ENCODE results near the gene ATP6V0B. TPM values are rescaled to one million over a fixed set of nuclear protein-coding genes. Genes with fewer than 3 reads are reported as not detected.

The ATP6V0B gene
- total and polyA plus RNA-seq, 9 of the 15 experiments (the other 6 are each of a cell fraction or from before 2014, with no cell fraction given) = 137 to 328 (median 220) TPM

DNA sequence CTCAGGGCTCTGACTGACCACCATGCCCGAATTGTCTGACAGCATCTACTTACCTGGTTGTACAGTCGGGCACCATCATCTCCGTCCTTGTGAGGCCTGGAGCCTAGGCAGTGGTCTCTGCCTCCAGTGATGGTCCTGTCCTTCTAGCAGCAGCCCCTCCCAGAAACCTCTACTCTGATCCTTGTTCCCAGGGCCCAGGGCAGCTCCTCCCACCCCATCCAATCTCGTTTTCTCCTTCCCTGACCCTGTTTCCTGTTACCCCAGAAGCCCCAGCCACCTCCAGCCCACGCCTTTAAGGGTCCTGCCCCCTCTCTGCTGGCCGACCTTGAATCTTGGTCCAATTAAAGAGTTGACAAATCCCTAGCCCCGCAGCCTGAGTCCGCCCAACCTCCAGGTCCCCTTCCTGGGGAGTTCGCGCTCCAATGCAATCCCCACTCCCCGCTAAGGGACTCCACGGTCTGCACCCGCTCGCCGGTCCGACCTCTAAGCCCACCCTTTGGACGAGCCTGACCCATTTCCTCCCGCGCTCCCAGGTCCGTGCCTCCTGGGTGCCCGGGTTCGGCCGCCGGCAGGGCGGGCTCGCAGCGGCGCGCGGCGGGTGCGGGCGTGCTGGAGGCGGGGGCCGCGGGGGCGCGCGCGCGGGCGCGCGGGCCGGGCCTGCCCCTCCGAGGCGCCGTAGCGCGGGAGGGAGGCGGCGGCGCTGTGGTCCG, 3.9 kb downstream of the ATP6V0B start, which contains the start of gene B4GALT2:
B4GALT2 (plus strand) TSS at position 660 of the 710 bp plus-strand sequence. CDS start 1,951 bp downstream, outside the sequence.
- intact Hi-C loops (cut with micrococcal nuclease) = no loop called here
- ChIA-PET CTCF (ENCODE audit: low intra/inter-chr PET ratio) (interaction anchor here (0.6 to 1.1 kb wide), 2 partner anchors 47 to 58 kb away, joined by 3 to 5 read pairs; no protein-coding TSS in a partner anchor), POLR2A (interaction anchor here (0.6 to 1.8 kb wide), 8 partner anchors 10 to 654 kb away, joined by 3 to 10 read pairs (median 4); partner anchors contain the start of gene CCDC24)
- TF ChIP-seq TAF7 (tag; IDR thresholded peaks at IDR 0.05) (no peak), SNIP1 (IDR thresholded peaks at IDR 0.05; ENCODE audit: low read depth) (no peak), ZEB2 (IDR thresholded peaks at IDR 0.05) (no peak), EP400 (IDR thresholded peaks at IDR 0.05) (no peak), ZNF12 (CRISPR knock-in tag; IDR thresholded peaks at IDR 0.05) (0 out of 2 replicates have a peak, but pooled peaks have one; percentile 22), HMG20A (CRISPR knock-in tag; conservative IDR thresholded peaks at IDR 0.05) (no peak), RB1 (IDR thresholded peaks at IDR 0.05; ENCODE audit: low read depth) (peak; percentile 76), ZNF717 (CRISPR knock-in tag; IDR thresholded peaks at IDR 0.05) (no peak), MYNN (IDR thresholded peaks at IDR 0.05) (no peak), MYNN (CRISPR knock-in tag; IDR thresholded peaks at IDR 0.05) (no peak), TOE1 (IDR thresholded peaks at IDR 0.05; ENCODE audit: borderline replicate concordance) (no peak), TOE1 (CRISPR knock-in tag; IDR thresholded peaks at IDR 0.05; ENCODE audit: borderline replicate concordance, low read depth) (no peak), ETV6 (IDR thresholded peaks at IDR 0.05; ENCODE audit: borderline replicate concordance in 1 of 2, low read depth in 2 of 2, low read length in 1 of 2) (no peak), ETV6 (CRISPR knock-in tag; IDR thresholded peaks at IDR 0.05; ENCODE audit: borderline replicate concordance) (no peak), ZNF217 (CRISPR knock-in tag; IDR thresholded peaks at IDR 0.05) (no peak), RUNX1 (IDR thresholded peaks at IDR 0.05; ENCODE audit: low read depth) (0 out of 2 replicates have a peak, but pooled peaks have one; percentile 69), E2F3 (CRISPR knock-in tag; IDR thresholded peaks at IDR 0.05) (no peak), NFE2L1 (tag; IDR thresholded peaks at IDR 0.05; ENCODE audit: borderline replicate concordance, low read depth) (no peak), TCF7 (IDR thresholded peaks at IDR 0.05; ENCODE audit: borderline replicate concordance) (no peak)
- TF ChIP-seq, protein P1, sequence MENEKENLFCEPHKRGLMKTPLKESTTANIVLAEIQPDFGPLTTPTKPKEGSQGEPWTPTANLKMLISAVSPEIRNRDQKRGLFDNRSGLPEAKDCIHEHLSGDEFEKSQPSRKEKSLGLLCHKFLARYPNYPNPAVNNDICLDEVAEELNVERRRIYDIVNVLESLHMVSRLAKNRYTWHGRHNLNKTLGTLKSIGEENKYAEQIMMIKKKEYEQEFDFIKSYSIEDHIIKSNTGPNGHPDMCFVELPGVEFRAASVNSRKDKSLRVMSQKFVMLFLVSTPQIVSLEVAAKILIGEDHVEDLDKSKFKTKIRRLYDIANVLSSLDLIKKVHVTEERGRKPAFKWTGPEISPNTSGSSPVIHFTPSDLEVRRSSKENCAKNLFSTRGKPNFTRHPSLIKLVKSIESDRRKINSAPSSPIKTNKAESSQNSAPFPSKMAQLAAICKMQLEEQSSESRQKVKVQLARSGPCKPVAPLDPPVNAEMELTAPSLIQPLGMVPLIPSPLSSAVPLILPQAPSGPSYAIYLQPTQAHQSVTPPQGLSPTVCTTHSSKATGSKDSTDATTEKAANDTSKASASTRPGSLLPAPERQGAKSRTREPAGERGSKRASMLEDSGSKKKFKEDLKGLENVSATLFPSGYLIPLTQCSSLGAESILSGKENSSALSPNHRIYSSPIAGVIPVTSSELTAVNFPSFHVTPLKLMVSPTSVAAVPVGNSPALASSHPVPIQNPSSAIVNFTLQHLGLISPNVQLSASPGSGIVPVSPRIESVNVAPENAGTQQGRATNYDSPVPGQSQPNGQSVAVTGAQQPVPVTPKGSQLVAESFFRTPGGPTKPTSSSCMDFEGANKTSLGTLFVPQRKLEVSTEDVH (IDR thresholded peaks at IDR 0.05; ENCODE audit: low read depth, partially characterized antibody) = no peak
- TF ChIP-seq, protein P2, sequence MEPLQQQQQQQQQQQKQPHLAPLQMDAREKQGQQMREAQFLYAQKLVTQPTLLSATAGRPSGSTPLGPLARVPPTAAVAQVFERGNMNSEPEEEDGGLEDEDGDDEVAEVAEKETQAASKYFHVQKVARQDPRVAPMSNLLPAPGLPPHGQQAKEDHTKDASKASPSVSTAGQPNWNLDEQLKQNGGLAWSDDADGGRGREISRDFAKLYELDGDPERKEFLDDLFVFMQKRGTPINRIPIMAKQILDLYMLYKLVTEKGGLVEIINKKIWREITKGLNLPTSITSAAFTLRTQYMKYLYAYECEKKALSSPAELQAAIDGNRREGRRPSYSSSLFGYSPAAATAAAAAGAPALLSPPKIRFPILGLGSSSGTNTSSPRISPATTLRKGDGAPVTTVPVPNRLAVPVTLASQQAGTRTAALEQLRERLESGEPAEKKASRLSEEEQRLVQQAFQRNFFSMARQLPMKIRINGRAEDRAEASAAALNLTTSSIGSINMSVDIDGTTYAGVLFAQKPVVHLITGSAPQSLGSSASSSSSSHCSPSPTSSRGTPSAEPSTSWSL (CRISPR knock-in tag; IDR thresholded peaks at IDR 0.05; ENCODE audit: borderline replicate concordance) = no peak

More for the DNA sequence above, 3.9 kb downstream of the ATP6V0B start, which contains the start of gene B4GALT2:
- Histone ChIP-seq H3K9me3 (replicated peaks; ENCODE audit: control insufficient read depth, insufficient read depth, low read depth, low read length) (no peaks in the 10 kb centered on the region), H3K4me2 (ENCODE audit: insufficient read depth, low read length) (peak within 1 kb of the TSS; percentile 86), H3K9me1 (ENCODE audit: control insufficient read depth, insufficient read depth, low read length) (peaks cover 21% of the 10 kb centered on the region), H3K27me3 (ENCODE audit: control insufficient read depth in 2 of 2, insufficient read depth in 2 of 2, low read length in 2 of 2) (no peaks in the 10 kb centered on the region), H2AFZ (ENCODE audit: low read depth, low read length) (peak within 1 kb of the TSS; percentile 73), H3K79me2 (ENCODE audit: control insufficient read depth, insufficient read depth, low read length) (peaks cover 81% of the 10 kb centered on the region), H4K20me1 (replicated peaks; ENCODE audit: control insufficient read depth, insufficient read depth, low read length) (peaks cover 33% of the 10 kb centered on the region), H3K9ac (ENCODE audit: insufficient read depth in 1 of 2, low read depth in 2 of 2, low read length in 2 of 2) (peak within 1 kb of the TSS; percentile 75 to 99), H3K27ac (ENCODE audit: extremely low read depth, low read depth, low read length) (peak within 1 kb of the TSS; percentile 79), H3K4me3 (peak within 1 kb of the TSS; percentile 58), H3K36me3 (ENCODE audit: control insufficient read depth, insufficient read depth, low read length) (peaks cover 65% of the 10 kb centered on the region), H3K4me1 (replicated peaks in 1 of 2; ENCODE audit: control insufficient read depth in 2 of 2, insufficient read depth in 2 of 2, low read length in 2 of 2) (peaks cover 52 to 88% of the 10 kb centered on the region in 2 experiments)
- WGBS (ENCODE audit: insufficient coverage, low coverage, missing lambda C conversion rate) = 11% methylated on average over 22 of the region's 54 CpGs
- no TSS peak for BruUV-seq (replicated peaks)
- FAIRE-seq (no peak), ATAC-seq (peak; percentile 0; the same call in 1 of the 3 replicates), DNase-seq (ENCODE audit: extremely low read depth in 1 of 4, low spot score in 3 of 4) (peak; percentile 77 to 92 (median 90))
- in situ Hi-C loops (cut with MboI) = no loop called here

All from K562 (cell line).